GM12878 (cell line): ENCODE results near the gene UFD1. TPM values are rescaled to one million over a fixed set of nuclear protein-coding genes. Genes with fewer than 3 reads are reported as not detected.

Experiments
- ATAC-seq: fragments of 200-7000 bp; cut with Tn5 transposase; 3 replicates; pipeline ENCODE4 v1.9.1; 2020; ENCODE audit warnings: mild to moderate bottlenecking, moderate library complexity
- BruUV-seq: library from RNA; stranded (reverse); fragments of 400-500 nt; replicated peaks from 2 replicates; lab custom pipeline; 2021; lab: Mats Ljungman, UMichigan
- CTCF ChIA-PET: fragments of 300-600 bp; sonication (Branson Sonifier 250); formaldehyde crosslinking; extraction: SDS; loops from one replicate; lab custom pipeline; 2021; ENCODE audit warnings: inconsistent platforms; lab: Yijun Ruan, JAX
- POLR2A ChIA-PET: fragments of 350-600 bp; formaldehyde crosslinking; extraction: SDS; loops from one replicate; lab custom pipeline; 2021; ENCODE audit warnings: inconsistent platforms; lab: Charles Lee
- RAD21 ChIA-PET: fragments of 300-600 bp; sonication (Branson Sonifier 250); formaldehyde crosslinking; loops from one replicate; lab custom pipeline; 2023; ENCODE audit warnings: antibody characterized with exemption; ENCODE audit not compliant: unreplicated experiment; lab: Charles Lee
- SMC1A ChIA-PET: fragments of 300-600 bp; sonication (Branson Sonifier 250); formaldehyde crosslinking; loops from one replicate; lab custom pipeline; 2023; ENCODE audit not compliant: unreplicated experiment, uncharacterized antibody; lab: Charles Lee
- DNase-seq: peaks from one replicate; pipeline ENCODE4 v3.0.0-alpha.2; 2011; ENCODE audit warnings: low read depth, low spot score
- FAIRE-seq: peaks from 3 replicates; lab custom pipeline; 2011; peaks lifted over from hg19 to GRCh38; lab: Jason Lieb, UNC
- H2AFZ ChIP-seq: 2 replicates; pipeline ENCODE4 v1.6.0; 2011; ENCODE audit warnings: low read depth, low read length, control low read depth; ENCODE audit not compliant: control insufficient read depth
- H3K27ac ChIP-seq: 2 replicates; pipeline ENCODE4 v1.5.1; 2011; ENCODE audit warnings: control low read depth; ENCODE audit not compliant: control insufficient read depth, insufficient read depth
- H3K27me3 ChIP-seq, 2 experiments: replicated peaks in 1 of 2; 2 replicates each; pipeline versions ENCODE4 v1.6.0 to v1.6.1; 2011; ENCODE audit warnings: low read length in 1 of 2; ENCODE audit not compliant: control insufficient read depth in 2 of 2, insufficient read depth in 2 of 2
- H3K36me3 ChIP-seq, 2 experiments: 2 replicates each; pipeline ENCODE4 v1.5.1; 2011; ENCODE audit warnings: low read length in 1 of 2; ENCODE audit not compliant: control insufficient read depth in 2 of 2, insufficient read depth in 2 of 2
- H3K4me1 ChIP-seq: 2 replicates; pipeline ENCODE4 v1.6.1; 2011; ENCODE audit warnings: mild to moderate bottlenecking, low read length, moderate library complexity, mixed read lengths; ENCODE audit not compliant: control insufficient read depth, insufficient read depth
- H3K4me2 ChIP-seq: 2 replicates; pipeline ENCODE4 v1.6.0; 2011; ENCODE audit warnings: control low read depth; ENCODE audit not compliant: control insufficient read depth, insufficient read depth
- H3K4me3 ChIP-seq: fragments of 200-600 bp; sonication (generic); 2 replicates; pipeline ENCODE4 v1.5.1; 2016
- H3K79me2 ChIP-seq: 2 replicates; pipeline ENCODE4 v1.6.0; 2011; ENCODE audit warnings: low read length; ENCODE audit not compliant: control insufficient read depth, insufficient read depth
- H3K9ac ChIP-seq: 2 replicates; pipeline ENCODE4 v1.8.0; 2011; ENCODE audit warnings: low read length, control low read depth, mixed read lengths; ENCODE audit not compliant: control insufficient read depth, insufficient read depth
- H3K9me3 ChIP-seq: replicated peaks from 3 replicates; pipeline ENCODE4 v1.5.1; 2011; ENCODE audit warnings: mild to moderate bottlenecking, low read length; ENCODE audit not compliant: control insufficient read depth, insufficient read depth
- H4K20me1 ChIP-seq: 2 replicates; pipeline ENCODE4 v1.6.0; 2011; ENCODE audit not compliant: control insufficient read depth, insufficient read depth
- CREB1 ChIP-seq: IDR thresholded peaks from 2 replicates; pipeline ENCODE4 v1.6.1; 2012; ENCODE audit warnings: low read depth, mild to moderate bottlenecking, inconsistent platforms
- ELK1 ChIP-seq: IDR thresholded peaks from 2 replicates; pipeline ENCODE4 v1.6.1; 2012; ENCODE audit warnings: low read depth, low read length, improper control_type of control experiment
- GATAD2B ChIP-seq: fragments of 450-650 bp; conservative IDR thresholded peaks from 2 replicates; pipeline ENCODE4 v1.6.1; 2017; ENCODE audit warnings: low read depth, mild to moderate bottlenecking, moderate library complexity
- IKZF2 ChIP-seq, 2 experiments: fragments of 450-650 bp; IDR thresholded peaks; 2 replicates each; pipeline ENCODE4 v1.6.1; 2017; ENCODE audit warnings: mild to moderate bottlenecking in 2 of 2, moderate library complexity in 2 of 2
- JUND ChIP-seq: IDR thresholded peaks from 2 replicates; pipeline ENCODE4 v1.6.1; 2012; ENCODE audit warnings: low read depth, mild to moderate bottlenecking, low read length, improper control_type of control experiment, moderate library complexity
- KAT2A ChIP-seq: conservative IDR thresholded peaks from 2 replicates; pipeline ENCODE4 v1.6.1; 2011; ENCODE audit warnings: low read depth, low read length; ENCODE audit not compliant: control insufficient read depth
- MEF2A ChIP-seq: IDR thresholded peaks from 2 replicates; pipeline ENCODE4 v1.6.1; 2011; ENCODE audit warnings: low read depth, mild to moderate bottlenecking, low read length, moderate library complexity; ENCODE audit not compliant: insufficient read depth
- NFIC ChIP-seq: IDR thresholded peaks from 2 replicates; pipeline ENCODE4 v1.6.1; 2012; ENCODE audit warnings: low read depth, mild to moderate bottlenecking, inconsistent platforms, low read length, moderate library complexity
- NFXL1 ChIP-seq: fragments of 450-650 bp; IDR thresholded peaks from 2 replicates; pipeline ENCODE4 v1.6.1; 2017; ENCODE audit warnings: antibody characterized with exemption, mild to moderate bottlenecking, borderline replicate concordance
- SRF ChIP-seq, 2 experiments: IDR thresholded peaks; 2 replicates each; pipeline ENCODE4 v1.6.1; 2011; ENCODE audit warnings: low read depth in 2 of 2, low read length in 2 of 2, mild to moderate bottlenecking in 1 of 2, moderate library complexity in 1 of 2
- STAT1 ChIP-seq: fragments of 450-650 bp; conservative IDR thresholded peaks from 2 replicates; pipeline ENCODE4 v1.6.1; 2014; ENCODE audit warnings: antibody characterized with exemption, mild to moderate bottlenecking
- TCF7 ChIP-seq: IDR thresholded peaks from 2 replicates; pipeline ENCODE4 v1.6.1; 2014; ENCODE audit warnings: antibody characterized with exemption, borderline replicate concordance
- ZNF24 ChIP-seq: fragments of 450-650 bp; IDR thresholded peaks from 2 replicates; pipeline ENCODE4 v1.6.1; 2017; ENCODE audit warnings: antibody characterized with exemption, mild to moderate bottlenecking
- WGBS: methylation state at CpG from one replicate; pipeline ENCODE4 v1.1.6; 2016; ENCODE audit warnings: low lambda C conversion rate; ENCODE audit not compliant: insufficient replicate concordance, insufficient coverage; ENCODE audit errors: missing lambda C conversion rate; 5-methylcytosine and 5-hydroxymethylcytosine counted together
- in situ Hi-C: fragments of 300-500 bp; cut with MboI; formaldehyde crosslinking; loops from 9 replicates; pipeline ENCODE4 v1.14.3; 2018; ENCODE audit warnings: mixed read lengths
- intact Hi-C: fragments of 100-400 bp; cut with micrococcal nuclease; formaldehyde crosslinking; loops from one replicate; pipeline ENCODE4 v1.14.2; 2022; ENCODE audit not compliant: unreplicated experiment
- polyA plus RNA-seq, 11 experiments: library from polyadenylated mRNA; depleted of rRNA in 4 of 11; unstranded in 6 of 11; stranded (reverse) in 5 of 11; fragments of >200 nt; fragmentation: Nextera tagmentation in 4 of 11; fragmentation: Illumina TruSeq in 1 of 11; extraction: Ambion mirVana in 4 of 11; extraction: Trizol in 1 of 11; gene quantifications; 1 replicate in 1 of 11; 2 replicates in 10 of 11; pipeline versions ENCODE4 v1.2.1 to v1.2.3, GENCODE V29; 2011 to 2016; ENCODE audit warnings: inconsistent platforms in 2 of 11, missing spikeins in 2 of 11, low read depth in 1 of 11
- total RNA-seq, 4 experiments: library from RNA; depleted of rRNA in 3 of 4; stranded (reverse); fragments of >200 nt in 3 of 4; fragmentation: Illumina TruSeq in 1 of 4; extraction: Trizol in 1 of 4; gene quantifications; 2 replicates each; pipeline versions ENCODE4 v1.2.1 to v1.2.3, GENCODE V29; 2013 to 2021

UFD1 gene
- total and polyA plus RNA-seq, 10 of the 15 experiments (the other 5 are each of a cell fraction or from before 2014, with no cell fraction given), result 67.2 to 143 (median 117) TPM

- TF ChIP-seq NFXL1 (no peak), IKZF2 (IDR thresholded peaks at IDR 0.05) (no peak), CREB1 (no peak), ZNF24 (no peak), SRF (IDR thresholded peaks at IDR 0.05; ENCODE audit: low read depth in 2 of 2, low read length in 2 of 2) (no peak), NFIC (no peak), MEF2A (no peak), KAT2A (no peak), TCF7 (no peak), GATAD2B (no peak), STAT1 (no peak)
Measured at GRCh38 chr22:19453718-19454117, 25.3 kb downstream of the UFD1 start (continued).

GRCh38 chr22:19451570-19451969 is 27.4 kb downstream of the UFD1 start:
- H2AFZ ChIP-seq, result no peak overlapping the region
- H3K9me3 ChIP-seq, result no peaks in the 10 kb centered on the region
- TF ChIP-seq ELK1 (no peak), JUND (no peak)
- H3K36me3 ChIP-seq, result peaks cover 28 to 32% of the 10 kb centered on the region in 2 experiments; a peak in 3 of 4 replicates
- H3K4me2 ChIP-seq, result no peak overlapping the region
- ChIA-PET POLR2A (interaction anchor here (0.7 to 1.2 kb wide), 2 partner anchors 28 to 53 kb away, joined by 3 to 5 read pairs; partner anchors contain the start of gene CDC45), RAD21 (interaction anchor here (0.9 to 1.3 kb wide), 2 partner anchors 26 to 153 kb away, joined by 3 read pairs; no protein-coding TSS in a partner anchor), SMC1A (interaction anchor here (1.6 kb wide), 1 partner anchor 19 kb away, joined by 3 read pairs; no protein-coding TSS in a partner anchor), CTCF (interaction anchor here (2.4 kb wide), 1 partner anchor 272 kb away, joined by 7 read pairs; the partner anchor contains the start of gene SLC25A1)
- H4K20me1 ChIP-seq, result no peaks in the 10 kb centered on the region
- no peak for FAIRE-seq
- in situ Hi-C loops (no loop called here), intact Hi-C loops (no loop called here)
- BruUV-seq, result no TSS peak
- DNase-seq, result no peak
- H3K4me3 ChIP-seq, result no peak overlapping the region
- WGBS, result 96% methylated on average over 4 of the region's 4 CpGs
- no peaks in the 10 kb centered on the region for H3K27me3 ChIP-seq
- H3K4me1 ChIP-seq, result peaks cover 14% of the 10 kb centered on the region
- no peak overlapping the region for H3K27ac ChIP-seq
- no peak overlapping the region for H3K9ac ChIP-seq
- peaks cover 14% of the 10 kb centered on the region for H3K79me2 ChIP-seq
- ATAC-seq, result no peak
